Vagina (tissue), 2 donors: Measurements from ENCODE around the gene IFNE.

Experiments used
- CTCF ChIP-seq, 3 experiments: fragments of 450-650 bp in 2 of 3; fragments of 200-600 bp in 1 of 3; sonication (generic) in 1 of 3; IDR thresholded peaks; one replicate each; pipeline ENCODE4 v1.5.1; 2017 to 2019; ENCODE audit warnings: antibody characterized with exemption in 3 of 3, mild to moderate bottlenecking in 2 of 3, moderate library complexity in 2 of 3
- POLR2A ChIP-seq, 2 donors: fragments of 450-650 bp; IDR thresholded peaks; one replicate each; pipeline ENCODE4 v1.6.1; 2017; ENCODE audit warnings: antibody characterized with exemption in 2 of 2, mild to moderate bottlenecking in 2 of 2, moderate library complexity in 2 of 2
- POLR2AphosphoS5 ChIP-seq, 2 donors: sonication (generic); formaldehyde crosslinking; IDR thresholded peaks; one replicate each; pipeline ENCODE4 v1.9.0; 2017; ENCODE audit warnings: antibody characterized with exemption in 2 of 2, mild to moderate bottlenecking in 2 of 2, low read depth in 1 of 2; ENCODE audit not compliant: insufficient read depth in 1 of 2

GRCh38 chr9:21523021-21524014 is 41.2 kb upstream of the IFNE start:
- TF ChIP-seq CTCF (IDR thresholded peaks at IDR 0.05) = no peak
- no peak for TF ChIP-seq POLR2AphosphoS5 (IDR thresholded peaks at IDR 0.05; ENCODE audit: insufficient read depth in 1 of 2, low read depth in 1 of 2)
- no peak for TF ChIP-seq POLR2A (IDR thresholded peaks at IDR 0.05)
